NCI-H2227 treated with DMSO at 0.1 percent for 48 hours (cell line): ENCODE measurements around the gene LSAMP.
"Not testable (repeated sequence)": the region's sequence is repeated elsewhere in the genome, so short reads cannot be mapped to it uniquely, and the experiment has no call there.

Experiments used
- DNase-seq: peaks from one replicate; lab custom pipeline; 2025; lab: John Stamatoyannopoulos, UW

Gene LSAMP

DNA sequence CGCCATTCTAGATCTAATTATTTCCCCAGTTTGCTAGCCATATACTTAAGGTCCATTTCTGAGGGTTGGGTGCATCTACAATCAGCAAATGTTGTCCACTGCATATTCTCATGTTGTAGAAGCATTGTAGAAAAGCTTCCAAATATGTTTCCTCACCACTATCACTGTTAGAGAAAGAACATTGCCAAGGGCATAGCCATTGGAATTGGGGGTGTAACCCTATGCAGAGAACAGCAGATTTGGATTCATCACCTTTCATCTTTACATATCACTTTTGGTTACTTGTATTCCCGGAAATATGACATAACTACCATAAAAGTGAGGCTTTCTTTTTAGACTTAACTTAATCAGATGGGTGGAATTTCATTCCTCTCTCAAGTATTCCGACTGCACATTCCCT lies 203.6 kb downstream of the LSAMP start:
- DNase-seq, result no peak

DNA sequence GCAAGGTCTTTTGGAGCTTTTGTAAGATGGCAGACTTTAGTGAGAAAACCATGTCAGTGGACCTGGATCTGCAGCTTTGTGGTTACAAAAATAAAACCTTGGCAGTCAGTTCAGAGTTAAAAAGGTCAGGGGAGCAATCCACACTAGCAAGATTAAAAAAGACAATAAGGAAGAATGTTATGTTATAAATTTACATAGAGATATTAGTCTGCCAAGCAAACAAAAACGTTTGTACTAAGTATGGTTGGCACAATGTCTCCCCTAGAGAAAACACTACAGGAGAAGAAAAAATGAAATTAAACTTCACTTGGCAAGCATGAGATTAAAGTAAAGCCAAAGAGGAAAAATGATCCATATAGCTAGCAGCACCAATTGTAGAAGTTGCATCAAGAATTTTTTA lies 205.0 kb downstream of the LSAMP start:
- DNase-seq, result no peak

DNA sequence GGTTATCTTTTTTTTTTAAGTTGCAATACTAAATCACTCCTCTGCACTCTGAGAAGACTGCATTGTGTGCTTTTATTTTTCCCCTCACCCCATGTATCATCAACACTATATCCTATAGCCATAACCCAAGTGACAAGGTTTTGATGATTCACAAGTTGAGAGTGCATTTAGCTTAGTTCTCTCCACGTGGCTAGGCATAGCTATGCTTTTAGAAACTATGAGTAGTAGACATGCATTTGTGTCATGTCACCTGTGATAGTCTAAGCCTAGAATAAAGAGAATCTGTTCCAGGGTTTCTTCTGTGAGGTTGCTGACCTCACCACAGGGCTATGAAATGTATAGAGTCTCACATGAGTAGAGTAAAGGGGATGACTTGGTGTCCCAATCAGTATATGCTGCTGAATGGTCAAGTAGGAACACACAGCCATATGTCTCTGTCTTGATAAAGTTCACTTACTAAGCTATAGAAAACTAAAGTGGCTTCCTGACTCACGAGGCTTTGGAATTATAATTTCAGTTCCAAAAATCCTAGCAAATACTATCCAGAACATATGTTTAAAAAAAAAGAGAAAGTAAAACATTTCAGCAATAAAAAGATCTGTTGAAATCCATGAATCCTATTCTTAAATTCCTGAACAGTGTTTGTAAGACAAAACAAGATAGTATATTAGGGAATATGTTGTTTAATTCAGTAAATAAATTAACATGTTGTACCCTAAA lies 206.3 kb downstream of the LSAMP start:
- DNase-seq, result no peak

DNA sequence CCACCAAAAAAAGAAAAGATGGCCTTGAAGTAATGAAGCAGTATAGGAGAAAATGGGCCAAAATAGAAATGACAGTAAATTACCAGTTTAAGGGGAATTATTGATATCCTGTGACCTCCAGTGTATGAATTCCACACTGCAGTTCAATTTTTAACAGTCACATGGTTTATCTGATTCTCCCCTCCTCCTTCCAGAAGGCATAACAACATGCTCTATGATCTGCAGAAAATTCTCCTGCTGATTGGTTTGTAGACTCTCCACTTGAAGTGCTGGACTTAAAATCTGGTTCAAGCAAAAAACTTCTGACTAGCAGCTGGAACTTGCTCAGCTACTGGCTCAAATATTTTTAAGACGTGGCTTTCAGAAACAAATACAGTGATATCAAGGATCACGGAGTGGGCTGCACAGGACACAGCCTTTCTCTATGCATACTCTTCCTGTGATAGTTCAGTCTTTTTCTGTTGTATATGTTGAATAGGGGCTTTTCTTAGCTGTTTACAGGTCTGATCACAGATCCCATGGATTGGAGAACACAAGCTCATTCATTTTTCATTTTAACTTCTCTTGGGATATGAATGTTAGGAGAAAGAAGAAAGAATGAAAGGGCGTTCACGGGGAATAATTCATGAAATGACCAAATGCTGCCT lies 211.5 kb downstream of the LSAMP start:
- DNase-seq, result peak; percentile 52

DNA sequence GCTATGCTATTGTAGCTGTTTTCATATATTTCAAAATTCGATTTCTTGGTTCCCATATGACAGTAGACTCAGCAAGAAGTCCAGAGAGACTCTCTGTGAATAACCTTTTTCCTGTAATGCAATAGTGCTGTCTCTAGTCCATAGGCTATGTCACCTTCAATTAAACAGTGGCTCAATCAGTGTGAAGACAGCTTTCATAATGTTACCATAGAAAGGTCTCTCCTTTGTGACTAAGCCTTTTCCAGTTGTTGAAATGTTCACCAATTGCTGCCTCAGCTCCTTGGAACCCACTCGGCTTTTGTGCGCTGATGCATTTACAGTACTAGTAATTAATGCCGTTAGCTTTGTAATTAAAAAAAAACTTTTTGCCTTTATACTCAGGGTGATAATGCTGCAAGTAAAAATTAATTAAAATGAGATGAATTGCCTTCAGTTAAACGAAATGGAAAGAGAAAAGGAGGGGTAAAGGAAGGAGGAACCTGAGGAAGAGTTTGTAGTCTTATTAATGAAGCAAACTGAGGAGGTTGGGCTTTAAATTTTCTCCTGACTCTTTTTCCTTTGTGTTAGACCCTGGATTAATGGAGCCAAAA lies 214.8 kb downstream of the LSAMP start:
- no peak for DNase-seq

DNA sequence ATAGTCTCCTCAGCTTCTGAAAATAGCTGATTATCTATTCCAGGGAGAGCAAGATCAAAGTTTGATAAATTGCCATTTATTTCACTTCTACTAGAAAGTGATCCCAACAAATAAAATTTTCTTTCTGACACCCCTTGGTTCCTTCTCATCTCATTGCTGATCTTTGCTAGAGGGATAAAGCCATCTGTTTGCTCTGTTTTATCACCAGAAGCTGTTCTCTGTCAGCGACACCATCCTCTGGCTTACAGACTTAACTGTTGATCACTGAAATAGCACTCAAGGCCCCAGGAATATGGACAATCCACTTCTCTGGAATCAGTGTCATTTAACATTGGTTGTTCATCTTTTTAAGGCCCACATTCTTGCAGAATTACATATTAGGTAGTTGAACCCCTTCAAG lies 219.0 kb downstream of the LSAMP start:
- no peak for DNase-seq

DNA sequence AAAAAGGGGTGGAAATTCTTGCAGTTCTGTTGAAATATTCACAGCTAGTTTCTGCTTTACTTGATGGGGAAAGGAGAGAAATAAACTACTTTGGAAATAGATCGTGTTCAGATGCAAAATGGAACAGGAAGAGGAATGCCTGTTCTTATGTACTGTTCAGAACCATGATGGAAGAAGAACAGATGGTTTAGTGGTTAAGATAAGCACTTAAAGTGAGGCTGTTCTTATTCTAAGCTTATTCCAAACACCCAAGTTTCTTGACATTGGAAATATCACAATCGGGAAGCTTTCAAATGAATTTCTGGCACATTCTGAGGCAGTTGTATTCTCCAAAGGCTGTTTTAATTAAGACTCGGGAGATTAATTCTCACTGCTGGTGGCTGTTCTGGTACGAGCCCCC lies 228.5 kb downstream of the LSAMP start:
- DNase-seq, result no peak

DNA sequence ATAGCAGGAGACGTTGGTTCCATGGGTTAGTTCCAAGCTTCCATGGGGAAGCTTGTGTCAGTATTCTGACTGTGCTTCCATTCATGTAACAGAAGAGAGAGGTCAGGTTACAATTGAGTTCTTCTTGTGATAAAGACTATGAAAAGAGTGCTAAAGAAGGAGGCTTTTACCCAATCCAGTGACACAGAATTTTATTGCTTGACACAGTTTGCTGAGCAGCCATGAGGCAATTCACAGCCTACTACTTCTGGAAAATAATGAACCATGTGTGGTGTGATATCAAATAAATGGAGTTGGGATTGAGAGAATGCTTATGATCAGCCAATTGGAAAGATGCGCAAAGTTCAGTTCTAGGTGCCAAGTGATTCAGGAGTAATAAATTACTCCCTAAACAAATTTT lies 233.4 kb downstream of the LSAMP start:
- no peak for DNase-seq

DNA sequence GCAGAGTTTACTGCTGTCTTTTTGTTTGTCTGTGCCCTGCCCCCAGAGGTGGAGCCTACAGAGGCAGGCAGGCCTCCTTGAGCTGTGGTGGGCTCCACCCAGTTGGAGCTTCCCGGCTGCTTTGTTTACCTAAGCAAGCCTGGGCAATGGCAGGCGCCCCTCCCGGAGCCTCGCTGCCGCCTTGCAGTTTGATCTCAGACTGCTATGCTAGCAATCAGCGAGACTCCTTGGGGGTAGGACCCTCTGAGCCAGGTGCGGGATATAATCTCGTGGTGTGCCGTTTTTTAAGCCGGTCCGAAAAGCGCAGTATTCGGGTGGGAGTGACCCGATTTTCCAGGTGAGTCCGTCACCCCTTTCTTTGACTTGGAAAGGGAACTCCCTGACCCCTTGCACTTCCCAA lies 236.5 kb downstream of the LSAMP start:
- not testable (repeated sequence) for DNase-seq

DNA sequence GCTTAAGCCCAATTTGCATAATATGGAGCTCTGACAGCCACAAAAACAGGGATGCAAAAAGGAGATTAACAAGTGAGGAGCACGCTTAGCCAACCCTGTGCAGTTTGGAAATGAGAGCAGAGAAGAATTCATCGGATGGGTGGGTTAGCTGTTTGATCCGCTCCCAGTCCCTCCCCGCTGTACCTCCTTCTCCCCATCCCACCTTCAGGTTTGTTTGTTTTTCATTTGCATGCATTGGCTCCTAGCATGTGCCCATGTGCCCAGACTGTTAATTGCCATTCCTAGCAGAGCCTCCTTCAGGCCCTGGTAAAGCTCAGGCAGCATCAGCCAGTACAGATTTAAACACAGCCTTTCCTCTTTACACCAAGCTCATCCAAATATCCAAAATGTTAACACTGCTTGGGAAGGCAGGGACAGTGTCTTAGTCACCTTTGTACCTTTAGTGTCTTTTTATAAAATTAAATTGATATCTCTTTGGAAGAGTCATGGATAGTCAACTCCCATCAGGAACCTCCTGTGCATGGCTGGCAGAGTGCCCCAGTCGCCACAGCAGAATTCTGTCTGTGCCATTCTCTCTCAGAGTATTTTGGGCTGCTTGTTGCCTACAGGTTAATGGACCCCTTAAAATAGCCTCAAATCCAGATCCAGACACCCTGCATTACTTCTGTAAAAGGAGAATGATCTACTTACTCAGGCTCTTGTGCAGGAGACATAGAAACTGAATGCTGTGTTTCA lies 244.2 kb downstream of the LSAMP start:
- no peak for DNase-seq

DNA sequence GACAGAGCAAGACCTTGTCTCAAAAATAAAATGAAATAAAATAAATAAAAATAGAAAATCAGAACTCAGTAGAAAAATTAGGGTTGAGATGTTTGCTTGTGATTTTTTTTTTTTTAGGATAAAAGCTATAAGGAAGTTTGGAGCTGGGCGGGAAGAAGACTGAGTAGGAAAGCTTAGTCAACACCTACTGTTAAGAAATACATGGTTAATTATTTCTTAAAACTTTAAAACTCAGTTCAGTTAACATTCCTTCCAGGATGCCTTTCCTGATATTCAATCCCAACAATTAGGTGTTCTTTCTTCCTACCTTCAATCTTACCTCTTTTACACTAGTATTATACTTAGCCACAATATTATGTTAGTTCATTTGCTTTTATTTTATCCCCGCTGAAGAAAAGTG lies 246.2 kb downstream of the LSAMP start:
- no peak for DNase-seq

DNA sequence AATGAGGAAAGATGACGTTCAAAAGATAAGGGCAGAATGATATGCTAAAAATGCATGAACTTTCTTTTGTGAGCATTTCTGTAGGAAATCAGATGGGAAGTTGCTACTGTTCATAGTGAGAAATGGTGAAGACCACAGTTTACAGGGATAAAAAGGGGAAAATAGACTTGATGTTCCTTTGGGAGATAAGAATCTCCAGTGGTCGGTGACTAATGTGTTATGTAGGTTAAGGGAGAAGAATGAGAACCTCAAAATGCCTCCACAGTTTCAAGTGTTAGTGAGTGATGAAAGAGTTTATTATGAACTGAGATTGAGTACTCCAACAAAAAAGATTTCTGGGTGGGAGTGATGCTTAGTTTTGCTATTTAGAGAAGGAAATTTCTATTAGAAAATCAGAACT lies 247.2 kb downstream of the LSAMP start:
- DNase-seq, result no peak

DNA sequence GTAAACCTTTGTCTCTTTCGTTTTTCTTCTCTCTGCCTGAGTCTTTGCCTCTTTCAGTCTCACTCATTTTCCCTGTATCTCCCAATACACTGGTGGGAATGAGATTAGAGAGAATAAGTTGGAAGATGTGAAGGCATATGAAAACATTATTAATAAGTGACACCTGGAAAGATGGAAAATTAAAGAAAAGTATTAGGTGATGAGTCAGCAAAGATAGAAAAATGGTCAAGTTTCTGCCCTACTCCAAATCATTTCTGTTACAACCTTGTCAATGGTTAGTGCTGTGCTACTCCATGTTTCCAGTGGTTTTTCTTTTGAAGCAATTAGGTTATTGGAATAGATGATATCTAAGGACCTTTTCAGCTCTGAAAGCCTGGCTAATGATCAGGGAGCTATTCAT lies 252.8 kb downstream of the LSAMP start:
- no peak for DNase-seq

DNA sequence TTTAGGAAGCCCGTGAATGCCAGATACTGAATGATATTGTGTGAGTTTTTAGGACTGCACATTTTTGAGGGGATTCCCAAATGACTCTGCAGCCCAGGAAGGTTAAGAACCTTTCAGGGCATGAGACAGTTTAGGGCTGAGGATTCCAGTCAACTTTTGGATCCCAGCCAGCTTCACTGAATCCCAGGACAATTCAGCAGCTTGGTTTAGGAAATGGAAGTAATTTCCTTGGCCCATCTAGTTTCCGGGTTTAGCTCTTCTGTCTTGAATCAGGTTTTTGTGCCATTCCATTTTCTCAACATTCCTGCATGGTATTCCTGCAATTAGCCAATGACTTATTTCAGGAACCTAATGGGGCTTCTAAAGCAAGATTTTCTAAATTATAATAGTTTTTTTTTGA lies 253.9 kb downstream of the LSAMP start:
- no peak for DNase-seq

DNA sequence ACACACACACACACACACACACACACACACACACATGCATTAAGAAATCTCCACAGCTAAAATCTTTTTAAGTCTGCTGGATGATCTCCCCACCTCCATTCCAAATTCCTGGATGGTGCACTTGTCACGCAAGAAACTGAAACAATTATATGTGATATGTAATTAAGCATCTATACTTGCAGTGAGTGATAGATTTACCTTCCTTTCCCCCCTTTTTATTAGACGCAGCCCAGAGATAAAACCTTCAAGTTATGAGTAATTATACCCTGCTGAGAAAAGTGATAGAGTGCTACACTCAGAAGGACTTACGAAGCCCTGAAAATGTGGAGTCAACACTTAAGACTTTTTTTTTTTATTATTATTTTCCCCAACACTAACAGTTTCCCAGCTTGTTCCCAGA lies 255.2 kb downstream of the LSAMP start:
- DNase-seq, result peak; percentile 79

DNA sequence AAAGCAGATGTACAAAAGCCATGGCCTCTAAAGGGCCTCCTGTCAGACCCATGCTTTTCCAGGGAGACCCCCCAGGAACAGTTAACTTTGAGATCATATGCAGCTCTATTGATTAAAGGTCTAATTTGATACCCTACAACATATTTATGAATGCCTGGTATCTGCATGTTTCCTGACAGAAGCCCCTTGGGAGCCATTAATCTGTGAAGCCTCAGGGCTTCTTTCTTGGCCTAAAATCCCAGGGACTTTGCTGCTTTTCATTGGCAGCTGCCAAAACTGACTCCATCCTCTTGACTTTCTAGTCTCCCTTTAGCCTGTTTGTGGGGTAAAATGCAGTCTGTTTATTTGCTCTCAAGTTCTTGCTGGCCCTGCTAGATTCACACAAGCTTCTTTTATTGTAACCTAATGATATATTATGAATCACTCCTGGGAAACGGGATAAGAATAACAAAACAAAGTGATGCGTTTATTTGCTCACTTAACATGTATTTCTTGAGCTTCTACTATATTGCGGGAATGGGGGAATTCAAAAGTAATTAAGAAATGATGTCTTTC lies 257.0 kb downstream of the LSAMP start:
- DNase-seq, result no peak

DNA sequence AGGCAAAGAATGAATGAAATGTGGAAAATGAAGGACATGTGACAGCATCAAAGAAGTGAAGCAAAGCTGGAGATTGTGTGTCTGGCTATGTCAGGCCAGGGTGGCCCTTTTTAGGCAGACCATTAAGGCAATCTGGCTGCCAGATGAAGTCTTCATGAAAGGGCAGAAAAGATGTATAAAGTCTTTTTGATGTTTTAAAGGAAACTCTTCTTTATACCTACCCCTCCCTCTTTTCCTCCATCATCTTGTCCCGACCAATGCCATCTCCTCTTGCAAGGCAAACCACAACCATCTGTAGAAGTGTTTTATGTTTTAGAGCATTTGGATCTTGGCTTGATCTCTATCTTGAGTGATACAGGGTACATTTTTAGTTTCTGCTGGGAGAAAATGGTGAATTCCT lies 259.2 kb downstream of the LSAMP start:
- no peak for DNase-seq

DNA sequence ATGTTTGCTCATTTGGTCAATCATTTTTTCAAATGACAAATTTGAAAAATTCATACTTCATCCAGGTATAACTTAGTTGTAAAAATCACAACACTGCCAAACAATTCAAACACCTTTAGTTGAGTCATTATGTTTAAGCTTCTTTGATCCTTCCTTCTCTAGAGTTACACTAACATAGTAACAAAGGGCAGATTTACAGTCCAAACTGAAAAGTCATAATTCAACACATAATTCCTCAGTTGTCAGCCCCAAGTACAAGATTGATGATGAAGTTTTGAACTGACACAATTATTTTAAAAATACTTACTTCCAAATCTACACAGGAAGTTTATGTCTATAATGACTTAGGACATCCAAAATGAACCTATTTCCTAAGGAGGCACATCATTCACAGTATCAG lies 264.1 kb downstream of the LSAMP start:
- no peak for DNase-seq

DNA sequence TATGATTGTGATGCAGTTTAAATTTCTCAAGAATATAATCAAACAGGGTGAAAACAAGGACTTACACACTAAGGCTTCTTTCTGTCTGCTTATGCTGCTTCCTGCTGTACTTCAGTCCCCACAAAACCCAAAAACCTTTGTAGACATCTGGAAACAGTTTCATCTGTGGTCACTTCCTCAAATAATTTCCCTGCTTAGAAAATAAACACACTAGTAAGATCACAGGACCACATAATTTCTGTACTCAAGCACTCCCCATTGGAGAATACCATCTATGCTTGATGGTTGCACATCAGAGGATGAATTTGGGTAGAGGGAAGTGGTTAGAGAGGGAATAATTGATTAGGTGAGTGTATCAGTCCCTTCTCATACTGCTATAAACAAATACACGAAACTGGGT lies 266.2 kb downstream of the LSAMP start:
- DNase-seq, result no peak

DNA sequence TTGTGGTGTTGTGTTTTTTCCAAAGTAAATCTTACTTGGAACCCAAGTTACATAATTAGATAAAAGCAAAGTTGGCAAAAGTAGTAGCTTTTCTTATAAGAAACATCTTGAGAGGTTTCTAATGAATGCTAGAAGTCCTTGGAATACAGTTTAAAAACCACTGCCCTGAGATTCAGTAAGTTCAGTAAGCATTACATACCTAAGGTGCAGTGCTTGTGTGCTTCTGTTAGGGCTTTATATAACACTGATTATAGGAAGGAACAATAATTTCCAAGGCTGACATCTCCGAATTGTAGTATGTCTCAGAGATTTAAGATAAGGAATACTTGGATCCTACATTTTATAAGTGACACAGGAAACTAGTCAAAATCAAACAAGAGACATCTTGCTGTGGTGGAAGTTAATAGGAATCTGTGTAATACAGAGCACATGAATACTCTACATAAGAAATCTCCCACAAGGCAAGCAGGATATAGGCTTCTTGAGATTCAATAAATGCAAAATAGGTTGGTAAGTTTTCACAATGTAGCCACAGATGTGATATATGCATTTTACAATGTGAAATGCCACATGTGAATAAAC lies 268.2 kb downstream of the LSAMP start:
- DNase-seq, result no peak

DNA sequence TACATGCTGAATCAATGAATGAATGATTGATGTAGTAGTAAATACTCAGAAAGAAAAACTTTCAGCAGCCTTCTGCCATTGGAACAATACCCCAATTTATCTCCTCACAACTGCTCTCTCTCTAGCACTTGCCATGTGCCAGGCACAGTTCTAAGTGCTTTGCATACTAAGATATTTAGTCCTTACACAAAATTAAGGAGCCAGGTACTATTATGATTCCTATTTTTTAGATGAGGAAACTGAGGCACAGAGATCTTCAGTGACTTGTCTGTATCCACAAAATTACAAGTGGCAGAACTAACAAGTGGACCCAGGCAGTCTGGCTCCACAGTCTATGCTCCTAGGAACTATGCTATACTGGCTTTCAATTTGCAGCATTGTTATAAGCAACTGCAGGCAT lies 279.2 kb downstream of the LSAMP start:
- DNase-seq, result no peak

DNA sequence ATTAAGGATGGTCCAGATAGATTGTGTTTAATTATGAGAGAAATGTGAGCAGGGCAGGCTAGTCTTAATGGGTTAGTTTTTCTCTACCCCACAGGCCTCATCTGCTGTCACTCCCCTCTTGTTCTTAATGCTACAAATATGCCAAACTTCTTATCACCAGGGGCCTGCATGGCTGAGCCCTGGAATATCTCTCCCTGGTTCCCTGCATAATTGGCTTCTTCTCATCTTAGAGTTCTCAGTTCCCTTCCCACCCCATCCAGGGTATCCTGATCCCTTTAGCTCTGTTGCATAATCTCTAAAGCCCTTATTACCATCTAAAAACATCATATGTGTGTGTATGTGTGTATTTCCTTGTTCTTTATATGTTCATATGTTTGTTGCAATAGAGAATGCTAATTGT lies 279.6 kb downstream of the LSAMP start:
- DNase-seq, result no peak
